Small intestine (tissue), 7 donors: ENCODE data around the gene AQP4. TPM values are rescaled to one million over a fixed set of nuclear protein-coding genes. Genes with fewer than 3 reads are reported as not detected.

Source experiments
- DNase-seq, 2 donors: peaks; one replicate each; pipeline versions ENCODE4 v3.0.0 to v3.0.0-alpha.2; 2013
- FAIRE-seq: peaks from 2 replicates; lab custom pipeline; 2012; peaks lifted over from hg19 to GRCh38; lab: Jason Lieb, UNC
- H3K27ac ChIP-seq, 3 donors: one replicate each; pipeline ENCODE4 v1.5.1; 2013; ENCODE audit warnings: low read length in 2 of 3, mild to moderate bottlenecking in 2 of 3, control low read depth in 1 of 3, inconsistent platforms in 1 of 3, low read depth in 1 of 3, moderate library complexity in 1 of 3
- H3K27me3 ChIP-seq, 3 donors: one replicate each; pipeline ENCODE4 v1.6.1; 2013; ENCODE audit warnings: low read length in 3 of 3, inconsistent platforms in 1 of 3; ENCODE audit not compliant: control insufficient read depth in 3 of 3, insufficient read depth in 3 of 3
- H3K36me3 ChIP-seq, 3 donors: one replicate each; pipeline ENCODE4 v1.6.1; 2013; ENCODE audit warnings: low read length in 3 of 3, inconsistent platforms in 1 of 3, low read depth in 1 of 3, mild to moderate bottlenecking in 1 of 3, moderate library complexity in 1 of 3; ENCODE audit not compliant: control insufficient read depth in 3 of 3, insufficient read depth in 2 of 3
- H3K4me1 ChIP-seq, 3 donors: one replicate each; pipeline ENCODE4 v1.6.1; 2013; ENCODE audit warnings: low read length in 2 of 3, inconsistent platforms in 1 of 3, low read depth in 1 of 3, mild to moderate bottlenecking in 1 of 3, moderate library complexity in 1 of 3; ENCODE audit not compliant: control insufficient read depth in 3 of 3, insufficient read depth in 2 of 3
- H3K4me3 ChIP-seq, 3 donors: one replicate each; pipeline ENCODE4 v1.5.1; 2013; ENCODE audit warnings: low read length in 3 of 3, control low read depth in 1 of 3, inconsistent platforms in 1 of 3, low read depth in 1 of 3, mild to moderate bottlenecking in 1 of 3, moderate library complexity in 1 of 3
- H3K9me3 ChIP-seq, 2 donors: one replicate each; pipeline ENCODE4 v1.6.1; 2013; ENCODE audit warnings: low read depth in 1 of 2, low read length in 1 of 2; ENCODE audit not compliant: control insufficient read depth in 2 of 2, insufficient read depth in 1 of 2
- WGBS, 3 donors: extraction: QIAGEN DNeasy Blood & Tissue Kit; methylation state at CpG; one replicate each; pipeline ENCODE4 v1.1.7; 2013; 5-methylcytosine and 5-hydroxymethylcytosine counted together
- polyA plus RNA-seq, 4 donors: library from polyadenylated mRNA; stranded (reverse) in 3 of 4; unstranded in 1 of 4; fragments of 200-250 nt in 3 of 4; fragments of 120-200 nt in 1 of 4; gene quantifications; one replicate each; pipeline versions ENCODE4 v1.2.1 to v1.2.3, GENCODE V29; 2013
- donor health status: healthy with polysubstance abuse.
- donor health status: control.
- donor health status: control.
- donor health status: Bipolar disorder and iron deficiency.
- donor health status: healthy.

Gene AQP4
- polyA plus RNA-seq, 4 donors = 0.03 to 1.6 (median 0.33) TPM

DNA sequence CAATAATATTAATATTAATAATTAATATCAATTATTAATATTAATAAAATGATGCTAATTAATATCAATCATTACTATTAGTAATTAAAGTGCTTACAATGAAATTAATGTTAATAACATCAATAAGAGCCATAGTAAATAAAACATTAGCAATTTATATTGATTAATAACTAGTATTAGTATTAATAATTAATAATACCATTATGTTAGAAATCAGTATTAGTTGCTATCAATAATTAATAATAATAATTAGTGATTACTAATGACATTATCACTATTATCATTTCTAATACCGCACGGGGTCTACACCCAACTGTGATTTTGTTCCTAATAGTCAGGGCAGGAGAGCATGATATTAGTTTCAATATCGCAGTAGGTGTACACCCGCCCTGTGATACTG, 22.8 kb upstream of the AQP4 start:
- Histone ChIP-seq H3K4me3 (no peak overlapping the region), H3K9me3 (no peaks in the 10 kb centered on the region), H3K36me3 (no peaks in the 10 kb centered on the region), H3K27me3 (no peaks in the 10 kb centered on the region), H3K27ac (no peak overlapping the region), H3K4me1 (no peaks in the 10 kb centered on the region)
- FAIRE-seq (no peak), DNase-seq (no peak)
- 87 to 96% (median 94%) methylated on average over 4 of the region's 4 CpGs for WGBS, 3 donors

DNA sequence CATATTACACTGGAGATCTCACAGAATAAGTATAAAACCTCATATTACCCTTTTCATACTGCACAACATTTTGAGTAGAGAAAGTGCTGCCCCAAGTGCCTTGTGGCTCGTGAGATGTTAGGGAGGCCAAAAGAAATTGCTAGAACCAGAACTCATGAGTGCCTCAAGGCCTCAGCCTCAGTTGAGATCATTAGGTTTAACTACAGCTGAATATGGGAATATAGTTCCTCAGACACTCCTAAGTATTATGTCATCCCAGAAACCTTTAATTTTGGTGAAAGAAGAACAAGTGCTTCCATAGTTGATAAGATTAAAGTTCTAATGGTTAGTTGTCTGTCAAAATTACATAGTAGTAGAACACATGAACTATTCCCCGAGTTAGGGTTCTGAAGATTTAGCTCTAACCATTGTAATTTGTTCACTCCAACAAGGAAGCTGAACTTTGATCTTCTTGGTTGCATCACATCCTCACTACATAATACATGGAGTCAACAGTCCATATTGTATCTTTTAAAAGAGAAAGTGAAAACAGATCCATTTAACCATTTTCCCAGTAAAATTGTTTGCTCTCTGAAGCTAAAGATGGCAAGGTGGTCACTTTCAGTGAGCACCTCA, 9.6 kb upstream of the AQP4 start:
- DNase-seq (peak; percentile 88 to 91), FAIRE-seq (no peak)
- H3K4me3 ChIP-seq = no peak overlapping the region
- H3K27ac ChIP-seq = peak overlapping the region; percentile 14 to 69 (median 32)
- H3K36me3 ChIP-seq = no peaks in the 10 kb centered on the region
- WGBS, 3 donors = 50 to 75% (median 55%) methylated on average over 2 of the region's 2 CpGs
- H3K27me3 ChIP-seq = no peaks in the 10 kb centered on the region
- H3K4me1 ChIP-seq = peaks cover 0 to 4% (median 2%) of the 10 kb centered on the region in 3 donors
- H3K9me3 ChIP-seq = no peaks in the 10 kb centered on the region

DNA sequence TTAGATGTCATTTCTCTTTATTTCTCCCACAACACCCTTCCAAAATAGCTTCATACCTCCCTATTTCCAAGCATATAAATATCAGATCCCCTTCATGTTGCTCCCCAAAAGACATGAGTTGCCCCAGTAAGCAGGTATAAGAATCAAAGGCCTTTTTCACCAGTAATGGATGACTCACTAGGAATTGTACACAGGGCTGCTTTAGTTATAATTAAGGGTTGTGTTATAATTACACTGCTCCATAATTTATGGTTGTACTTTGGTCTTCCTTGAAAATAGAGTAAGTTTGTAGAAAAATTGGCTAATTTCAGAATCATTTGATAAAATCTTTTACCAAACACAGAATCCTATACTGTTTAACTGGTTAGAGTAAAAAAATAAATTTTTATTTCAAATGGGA, 8.8 kb upstream of the AQP4 start:
- peak; percentile 13 to 52 for DNase-seq
- H3K4me3 ChIP-seq = no peak overlapping the region

DNA sequence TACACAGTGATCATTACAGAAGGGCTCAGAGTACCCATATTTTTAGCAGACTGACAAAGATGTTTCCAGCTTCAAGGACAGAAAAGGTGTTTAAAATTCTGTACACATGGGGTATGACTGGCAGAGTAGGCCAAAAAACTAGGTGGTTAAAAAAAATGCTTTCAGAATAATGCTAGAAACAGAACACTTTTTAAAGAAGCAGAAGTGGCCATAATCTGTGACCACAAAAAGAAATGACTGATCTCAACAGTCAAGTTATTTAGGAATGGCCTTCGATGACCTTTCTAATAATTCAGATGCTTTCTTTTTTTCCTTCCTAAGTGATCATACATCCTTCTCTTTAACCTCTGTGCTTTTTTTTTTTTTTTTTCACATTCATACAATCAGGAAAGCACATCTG, 4.1 kb upstream of the AQP4 start:
- no peak for FAIRE-seq
- no peaks in the 10 kb centered on the region for H3K36me3 ChIP-seq

More for the DNA sequence above, 8.8 kb upstream of the AQP4 start:
- H3K27me3 ChIP-seq = no peaks in the 10 kb centered on the region
- H3K9me3 ChIP-seq = no peaks in the 10 kb centered on the region
- H3K4me1 ChIP-seq = peaks cover 0 to 4% (median 2%) of the 10 kb centered on the region in 3 donors
- FAIRE-seq = peak; percentile 73
- H3K27ac ChIP-seq = no peak overlapping the region
- no peaks in the 10 kb centered on the region for H3K36me3 ChIP-seq

DNA sequence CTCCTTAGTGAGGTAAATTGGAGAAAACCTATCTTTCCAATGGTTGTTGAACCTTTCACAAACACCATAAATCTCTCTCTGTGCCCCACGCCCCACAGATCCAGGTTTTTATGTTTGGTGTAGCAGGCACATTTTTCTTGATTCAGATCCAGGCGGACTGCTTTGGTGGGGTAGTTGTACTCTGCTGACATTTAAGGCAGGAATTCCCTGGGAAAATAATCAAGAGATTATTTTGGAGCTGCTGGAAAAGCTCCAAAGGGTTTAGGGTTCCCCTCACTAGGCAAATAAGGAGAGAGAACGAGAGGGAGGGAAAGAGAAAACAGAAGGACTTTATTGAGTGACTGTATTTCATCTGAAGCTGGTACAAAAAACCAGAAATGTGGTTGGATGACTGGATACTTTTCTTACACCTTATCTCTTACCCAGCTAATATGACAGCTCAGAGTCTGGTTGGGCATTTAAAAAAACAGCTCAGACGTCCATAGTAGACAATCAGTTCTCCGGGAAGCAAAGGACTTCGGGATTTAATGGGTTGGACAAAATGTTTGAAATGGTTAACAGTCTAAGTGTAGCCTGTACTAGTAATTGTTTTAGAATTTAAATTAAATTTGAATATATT, 3.6 kb upstream of the AQP4 start:
- Histone ChIP-seq H3K27ac (no peak overlapping the region), H3K9me3 (no peaks in the 10 kb centered on the region), H3K4me1 (no peaks in the 10 kb centered on the region), H3K4me3 (no peak overlapping the region), H3K27me3 (peaks cover 0 to 14% (median 9%) of the 10 kb centered on the region in 3 donors), H3K36me3 (no peaks in the 10 kb centered on the region)
- WGBS, 3 donors = 40 to 56% (median 53%) methylated on average over 6 of the region's 6 CpGs
- FAIRE-seq = no peak
- no peak for DNase-seq

More for the DNA sequence above, 4.1 kb upstream of the AQP4 start:
- Histone ChIP-seq H3K9me3 (no peaks in the 10 kb centered on the region), H3K4me1 (no peaks in the 10 kb centered on the region), H3K4me3 (no peak overlapping the region), H3K27ac (no peak overlapping the region), H3K27me3 (peaks cover 0 to 8% (median 5%) of the 10 kb centered on the region in 3 donors)
- no peak for DNase-seq
- 67 to 90% (median 85%) methylated on average over 1 of the region's 1 CpG for WGBS, 3 donors

DNA sequence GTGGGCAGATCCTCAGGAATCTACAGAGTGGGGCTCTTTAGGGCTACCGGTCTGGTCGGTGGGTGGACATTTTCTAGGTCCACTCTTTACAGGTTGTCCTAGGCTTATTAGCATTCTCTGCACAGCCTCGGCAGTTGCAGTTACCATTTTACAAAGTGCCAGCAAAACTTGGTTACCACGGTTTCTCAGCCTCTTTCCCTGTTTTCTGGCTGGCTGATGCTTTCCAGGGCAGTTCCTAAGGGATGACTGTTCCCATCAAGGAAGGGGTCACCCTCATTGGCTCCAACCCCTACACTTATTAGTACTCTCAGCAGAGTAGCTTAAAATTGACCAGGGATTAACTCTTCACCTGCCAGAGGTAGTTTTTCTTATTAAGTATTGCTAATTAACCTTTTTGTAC, 2.0 kb upstream of the AQP4 start:
- Histone ChIP-seq H3K9me3 (no peaks in the 10 kb centered on the region), H3K27ac (no peak overlapping the region), H3K4me3 (no peak overlapping the region), H3K36me3 (no peaks in the 10 kb centered on the region), H3K4me1 (peaks cover 0 to 8% (median 0%) of the 10 kb centered on the region in 3 donors), H3K27me3 (peaks cover 0 to 26% (median 11%) of the 10 kb centered on the region in 3 donors)
- WGBS, 3 donors = 74 to 81% (median 75%) methylated on average over 4 of the region's 4 CpGs
- FAIRE-seq (no peak), DNase-seq (no peak)

DNA sequence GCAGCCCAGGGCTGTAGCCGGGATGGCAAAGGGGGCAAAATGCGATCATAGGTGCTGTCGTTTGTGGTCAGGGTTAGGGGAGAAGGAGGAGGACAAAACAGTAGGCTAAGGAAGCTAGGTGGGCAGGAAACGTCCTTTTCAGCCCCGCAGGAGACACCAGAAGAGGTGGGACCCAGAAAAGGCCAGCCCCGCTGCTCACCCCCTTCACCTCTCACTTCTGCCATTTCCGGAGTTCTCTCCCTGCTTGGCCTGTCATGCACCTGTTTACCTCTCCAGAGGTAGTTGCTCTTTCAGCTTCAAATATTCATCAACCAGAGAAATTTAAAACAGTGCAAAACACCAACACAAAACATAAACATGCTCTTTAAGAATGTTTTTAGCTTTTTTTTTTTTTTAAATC, 849 bp downstream of the AQP4 start:
- Histone ChIP-seq H3K4me3 (no peak overlapping the region), H3K36me3 (no peaks in the 10 kb centered on the region), H3K27ac (no peak overlapping the region), H3K4me1 (peaks cover 0 to 8% (median 0%) of the 10 kb centered on the region in 3 donors), H3K27me3 (peaks cover 0 to 28% (median 15%) of the 10 kb centered on the region in 3 donors), H3K9me3 (no peaks in the 10 kb centered on the region)
- FAIRE-seq = no peak
- WGBS, 3 donors = 75 to 79% (median 78%) methylated on average over 7 of the region's 7 CpGs
- DNase-seq = no peak

DNA sequence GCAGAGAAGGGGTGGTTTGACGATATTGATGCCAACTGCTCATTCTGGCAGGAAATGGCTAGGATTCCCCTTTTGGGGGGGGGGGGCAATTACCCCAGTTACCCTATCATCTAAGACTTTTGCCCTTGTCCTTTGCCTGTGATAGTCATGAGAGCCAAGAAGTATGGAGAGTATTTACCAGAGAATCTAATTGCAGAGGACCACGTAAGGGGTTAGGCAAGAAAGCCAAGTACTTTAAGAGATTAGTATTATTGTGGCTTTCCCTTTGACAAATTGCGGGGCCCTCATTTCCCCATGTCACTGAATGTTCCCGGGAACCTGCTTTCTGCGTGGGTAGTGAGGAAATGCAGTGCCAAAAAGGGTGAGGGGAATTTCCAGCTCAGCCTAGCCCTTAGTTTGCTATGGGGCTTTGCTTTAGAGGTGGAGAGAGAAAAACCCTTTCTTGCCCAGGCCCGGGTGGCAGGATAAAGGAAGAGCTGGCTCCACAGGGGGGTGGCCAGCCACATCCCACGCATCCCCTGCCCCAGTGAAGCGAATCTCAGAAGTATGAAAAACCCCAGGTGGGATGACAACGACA, 1.5 kb downstream of the AQP4 start:
- FAIRE-seq (no peak), DNase-seq (no peak)
- Histone ChIP-seq H3K27me3 (peaks cover 0 to 28% (median 15%) of the 10 kb centered on the region in 3 donors), H3K36me3 (no peaks in the 10 kb centered on the region), H3K4me1 (peaks cover 0 to 8% (median 0%) of the 10 kb centered on the region in 3 donors), H3K4me3 (no peak overlapping the region), H3K27ac (no peak overlapping the region), H3K9me3 (no peaks in the 10 kb centered on the region)
- WGBS, 3 donors = 44 to 48% (median 44%) methylated on average over 9 of the region's 9 CpGs
